IMR-90 (cell line): ENCODE results near the gene RPL36A.

Experiments
- CTCF ChIP-seq: conservative IDR thresholded peaks from 2 replicates; pipeline ENCODE4 v1.5.1; 2012; ENCODE audit warnings: mild to moderate bottlenecking, low read depth, low read length, improper control_type of control experiment
- POLR2A ChIP-seq: IDR thresholded peaks from 2 replicates; pipeline ENCODE4 v1.6.1; 2012; ENCODE audit warnings: mild to moderate bottlenecking, low read depth, low read length

GRCh38 chrX:101391831-101392230 is 1.0 kb downstream of the RPL36A start:
- TF ChIP-seq CTCF: no peak
- TF ChIP-seq POLR2A: no peak
